Right cardiac atrium (tissue), 5 donors: ENCODE data around the gene IKBKE. TPM values are rescaled to one million over a fixed set of nuclear protein-coding genes. Genes with fewer than 3 reads are reported as not detected.

Experiments used
- ATAC-seq, 2 donors: fragments of 200-7000 bp; cut with Tn5 transposase; one replicate each; pipeline versions ENCODE4 v1.8.0 to v1.9.1; 2020; ENCODE audit warnings: moderate library complexity in 2 of 2, mild to moderate bottlenecking in 1 of 2
- DNase-seq, 3 donors: peaks; one replicate each; pipeline ENCODE4 v3.0.0-alpha.2; 2020
- H3K27ac ChIP-seq: one replicate; pipeline ENCODE4 v1.5.1; 2013; ENCODE audit warnings: mild to moderate bottlenecking, low read length, control low read depth, moderate library complexity
- H3K27me3 ChIP-seq: one replicate; pipeline ENCODE4 v1.6.1; 2013; ENCODE audit not compliant: control insufficient read depth, insufficient read depth
- H3K4me1 ChIP-seq: one replicate; pipeline ENCODE4 v1.6.1; 2013; ENCODE audit warnings: low read length; ENCODE audit not compliant: control insufficient read depth, insufficient read depth
- H3K4me3 ChIP-seq: one replicate; pipeline ENCODE4 v1.5.1; 2013; ENCODE audit warnings: low read length, control low read depth
- H3K9me3 ChIP-seq: one replicate; pipeline ENCODE4 v1.6.1; 2013; ENCODE audit warnings: low read length; ENCODE audit not compliant: control insufficient read depth
- WGBS: extraction: QIAGEN DNeasy Blood & Tissue Kit; methylation state at CpG from one replicate; pipeline ENCODE4 v1.1.7; 2013; 5-methylcytosine and 5-hydroxymethylcytosine counted together
- intact Hi-C, 4 donors: fragments of 100-400 bp; cut with DNase I; formaldehyde crosslinking; loops; one replicate each; pipeline versions ENCODE4 v1.11.0 to v1.14.0; 2022 to 2023
- polyA plus RNA-seq: library from polyadenylated mRNA; stranded (reverse); fragments of 200-250 nt; gene quantifications from one replicate; pipeline ENCODE4 v1.2.3, GENCODE V29; 2013
- total RNA-seq, 4 donors: library from RNA; stranded (reverse); fragmentation: NEBNext Ultra II Directional; extraction: Animal tissue kit (Norgen Biotek cat#: 25700); gene quantifications; one replicate each; pipeline ENCODE4 v1.2.1, GENCODE V29; 2021
- donor health status: healthy with polysubstance abuse.
- donor health status: DM: no; HTN: yes; CAD: no.
- donor health status: DM: no; HTN: no; CAD: no.
- donor health status: DM: no; HTN: yes; CAD: no; lungs with severe emphysema.
- donor health status: DM: yes; HTN: yes; CAD: no.

The IKBKE gene
- total and polyA plus RNA-seq, 5 donors, result 0.54 to 2.0 (median 1.4) TPM

DNA sequence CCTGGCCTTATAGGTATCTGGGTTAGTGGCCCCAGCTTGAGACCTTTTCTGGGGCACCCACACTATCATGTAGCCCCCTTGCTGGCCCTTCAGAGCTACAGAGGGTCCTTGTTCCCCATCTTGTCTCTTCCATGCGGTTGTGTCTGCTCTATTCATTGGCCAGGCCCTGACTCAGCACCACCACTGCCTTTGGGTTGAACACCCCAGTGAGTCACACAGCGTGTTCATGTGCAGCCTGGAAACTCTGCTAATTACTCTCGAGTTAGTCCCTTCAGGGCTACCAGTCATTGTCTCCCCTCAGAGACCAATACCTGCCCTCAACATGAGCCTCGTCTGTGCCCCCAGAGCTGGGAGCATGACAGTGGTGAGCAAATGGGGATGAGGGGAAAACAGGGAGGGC is 28.2 kb upstream of the IKBKE start:
- DNase-seq (no peak), ATAC-seq (no peak)
- no peaks in the 10 kb centered on the region for H3K9me3 ChIP-seq
- 93% methylated on average over 4 of the region's 4 CpGs for WGBS
- no peak overlapping the region for H3K4me3 ChIP-seq
- intact Hi-C loops, result no loop called here
- no peaks in the 10 kb centered on the region for H3K27me3 ChIP-seq
- no peak overlapping the region for H3K27ac ChIP-seq
- H3K4me1 ChIP-seq, result peaks cover 8% of the 10 kb centered on the region

DNA sequence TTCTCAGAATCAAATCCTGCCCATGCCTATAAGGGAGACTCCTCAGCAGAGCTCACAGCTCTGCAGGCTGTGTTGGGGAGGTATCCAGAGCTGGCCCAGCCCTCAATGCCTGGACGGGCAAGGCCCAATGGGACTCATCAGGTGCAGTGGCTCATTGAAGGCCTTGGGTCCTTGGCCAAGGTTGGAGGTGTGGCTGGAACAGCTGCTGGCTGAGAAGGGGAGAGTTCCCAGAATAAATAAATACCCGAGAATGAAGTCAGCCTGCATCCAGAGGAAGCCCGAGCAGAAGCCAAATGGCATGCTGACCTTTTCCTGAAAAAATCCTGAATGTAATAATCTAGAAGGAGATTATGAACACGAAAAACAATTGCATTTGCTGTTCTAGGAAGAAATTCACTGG is 25.2 kb upstream of the IKBKE start:
- peak; percentile 82 to 89 for ATAC-seq
- peak; percentile 64 to 82 (median 78) for DNase-seq
- Histone ChIP-seq H3K27ac (no peak overlapping the region), H3K9me3 (no peaks in the 10 kb centered on the region), H3K4me3 (no peak overlapping the region), H3K4me1 (peaks cover 8% of the 10 kb centered on the region), H3K27me3 (no peaks in the 10 kb centered on the region)
- intact Hi-C loops, result no loop called here
- WGBS, result 11% methylated on average over 4 of the region's 4 CpGs

DNA sequence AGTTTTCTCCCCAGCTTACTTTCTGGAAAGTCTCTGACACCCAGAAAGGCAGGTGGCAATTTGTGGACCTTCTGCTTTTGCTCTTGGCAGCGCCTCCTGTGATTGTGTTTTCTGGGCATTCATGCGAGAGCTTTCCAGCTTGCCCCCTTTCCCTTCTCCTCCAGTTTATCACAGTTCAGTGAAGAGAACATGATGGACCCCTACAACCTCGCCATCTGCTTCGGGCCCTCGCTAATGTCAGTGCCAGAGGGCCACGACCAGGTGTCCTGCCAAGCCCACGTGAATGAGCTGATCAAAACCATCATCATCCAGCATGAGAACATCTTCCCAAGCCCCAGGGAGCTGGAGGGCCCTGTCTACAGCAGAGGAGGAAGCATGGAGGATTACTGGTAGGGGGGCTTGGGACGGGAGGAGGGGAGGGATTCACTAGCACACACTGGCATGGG is 24.3 kb upstream of the IKBKE start:
- ATAC-seq (no peak), DNase-seq (no peak)
- intact Hi-C loops, result no loop called here
- Histone ChIP-seq H3K9me3 (no peaks in the 10 kb centered on the region), H3K27ac (no peak overlapping the region), H3K4me1 (peaks cover 8% of the 10 kb centered on the region), H3K27me3 (no peaks in the 10 kb centered on the region), H3K4me3 (no peak overlapping the region)
- 97% methylated on average over 8 of the region's 8 CpGs for WGBS

DNA sequence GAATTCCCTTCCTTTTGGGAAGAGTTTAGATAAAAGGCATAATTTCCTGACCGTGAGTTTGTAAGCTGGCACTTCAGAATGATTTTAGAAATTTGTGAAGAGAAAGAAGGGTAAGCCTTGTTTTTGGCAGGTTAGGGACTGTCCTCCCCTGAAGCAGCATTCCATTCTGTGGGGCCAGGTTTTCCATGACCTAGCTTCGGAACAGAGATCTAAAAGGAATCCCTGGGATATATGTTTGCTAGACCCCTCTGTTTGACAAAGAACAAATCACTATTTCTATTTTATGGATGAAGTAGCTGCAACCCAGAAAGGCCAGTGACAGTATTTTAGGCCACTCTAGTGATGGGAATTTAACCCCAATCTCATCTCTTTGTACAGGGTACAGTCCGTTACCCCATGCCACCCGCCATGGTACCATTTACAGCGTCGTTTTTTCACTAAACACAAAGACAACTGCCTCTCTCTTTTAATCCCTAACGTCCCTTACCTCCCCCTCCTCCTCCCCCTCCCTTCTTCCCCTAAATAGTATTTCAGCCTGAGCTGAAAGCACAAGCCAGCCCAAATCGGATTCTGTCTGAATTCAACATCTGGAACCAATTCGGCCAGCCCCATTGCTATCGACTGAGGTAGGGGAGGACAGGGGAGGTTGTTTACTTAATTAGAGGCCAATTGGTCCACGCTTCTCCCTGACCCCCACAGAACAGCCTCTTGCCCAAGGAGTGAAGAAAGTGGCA is 23.4 kb upstream of the IKBKE start:
- no peak for DNase-seq
- H3K27ac ChIP-seq, result no peak overlapping the region
- intact Hi-C loops, result no loop called here
- H3K9me3 ChIP-seq, result no peaks in the 10 kb centered on the region
- peaks cover 8% of the 10 kb centered on the region for H3K4me1 ChIP-seq
- no peak overlapping the region for H3K4me3 ChIP-seq
- ATAC-seq, result no peak
- 87% methylated on average over 11 of the region's 11 CpGs for WGBS
- H3K27me3 ChIP-seq, result no peaks in the 10 kb centered on the region

DNA sequence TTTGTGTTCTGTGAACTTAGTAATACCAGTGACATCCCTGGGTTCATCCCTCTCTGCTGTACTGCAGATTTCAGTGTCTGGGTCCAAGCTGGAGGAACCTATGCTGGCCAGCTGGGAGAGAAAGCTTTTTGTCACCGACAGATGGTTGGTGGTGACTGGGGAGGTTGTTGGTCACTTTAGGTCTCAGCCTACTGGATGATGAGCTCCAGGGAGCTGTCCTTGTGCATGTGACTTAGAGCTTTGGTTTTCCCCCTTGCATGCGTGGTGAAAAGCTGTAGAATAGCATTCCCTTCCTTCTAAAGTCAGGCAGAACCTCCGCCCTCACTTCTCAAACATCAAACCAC is 22.9 kb upstream of the IKBKE start:
- Histone ChIP-seq H3K4me3 (no peak overlapping the region), H3K27ac (no peak overlapping the region), H3K27me3 (no peaks in the 10 kb centered on the region), H3K9me3 (no peaks in the 10 kb centered on the region), H3K4me1 (peaks cover 8% of the 10 kb centered on the region)
- ATAC-seq, result no peak
- 91% methylated on average over 3 of the region's 3 CpGs for WGBS
- intact Hi-C loops, result no loop called here
- DNase-seq, result no peak

DNA sequence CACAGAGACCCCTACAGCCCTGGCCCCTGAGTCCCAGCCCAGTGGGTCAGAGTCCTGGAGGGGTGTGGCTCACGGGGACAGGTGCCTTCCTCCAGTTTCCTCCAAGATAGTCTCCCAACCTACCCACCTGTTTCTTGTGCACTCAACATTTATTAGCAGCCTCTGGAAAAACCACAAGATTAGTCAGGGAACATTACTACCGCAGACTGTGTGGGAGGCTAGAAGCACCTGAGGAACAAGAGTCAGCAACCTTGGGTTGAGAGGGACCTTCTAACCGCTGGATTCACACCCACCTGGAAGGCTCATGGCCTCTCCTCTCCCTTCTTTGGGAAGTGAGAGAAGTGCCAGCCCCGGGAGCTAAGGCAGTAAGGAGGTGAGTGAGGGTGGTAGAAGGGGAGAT is 22.5 kb upstream of the IKBKE start:
- Histone ChIP-seq H3K9me3 (no peaks in the 10 kb centered on the region), H3K4me3 (no peak overlapping the region), H3K27ac (no peak overlapping the region), H3K27me3 (no peaks in the 10 kb centered on the region), H3K4me1 (peaks cover 8% of the 10 kb centered on the region)
- intact Hi-C loops, result no loop called here
- ATAC-seq, result no peak
- no peak for DNase-seq
- 97% methylated on average over 4 of the region's 4 CpGs for WGBS

DNA sequence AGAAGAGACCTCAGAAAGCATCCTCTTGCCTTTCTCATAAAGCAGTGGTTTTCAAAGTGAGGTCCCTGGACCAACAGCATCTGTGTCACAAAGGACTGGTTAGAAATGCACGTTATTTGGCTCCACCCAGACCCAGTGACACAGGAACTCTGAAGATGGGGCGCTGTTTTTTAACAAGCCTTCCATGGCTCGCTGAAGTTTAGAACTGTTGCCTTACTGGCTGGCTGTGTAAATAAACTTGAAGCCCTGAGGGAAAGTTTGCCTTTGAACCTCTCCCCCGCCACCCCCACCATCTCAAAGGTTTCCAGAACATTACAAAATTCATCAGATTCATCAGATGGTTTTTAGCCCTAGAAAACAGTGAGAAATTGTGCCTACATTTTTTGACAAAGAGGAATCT is 21.8 kb upstream of the IKBKE start:
- no peak overlapping the region for H3K4me3 ChIP-seq
- intact Hi-C loops, result no loop called here
- no peaks in the 10 kb centered on the region for H3K27me3 ChIP-seq
- no peaks in the 10 kb centered on the region for H3K9me3 ChIP-seq
- H3K27ac ChIP-seq, result no peak overlapping the region
- DNase-seq (no peak), ATAC-seq (no peak)
- WGBS, result 93% methylated on average over 4 of the region's 4 CpGs
- H3K4me1 ChIP-seq, result peaks cover 8% of the 10 kb centered on the region

DNA sequence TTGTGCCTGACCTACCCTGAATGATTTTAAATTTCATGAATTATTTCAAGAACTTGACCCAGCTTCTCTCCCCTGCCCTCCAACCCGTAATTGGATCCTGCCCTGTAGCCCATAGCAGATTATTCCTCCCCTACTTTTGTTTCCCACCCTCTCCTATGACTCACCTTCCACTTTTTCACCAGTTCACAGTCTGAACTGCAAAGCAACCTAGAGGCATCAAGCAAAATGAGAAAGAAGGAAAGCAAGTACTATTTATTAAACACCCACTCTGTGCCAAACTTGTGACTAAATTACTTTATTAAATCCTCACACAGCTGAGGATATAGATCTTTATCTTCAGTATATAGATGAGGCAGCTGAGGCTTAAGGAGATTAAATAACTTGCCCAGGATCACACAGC is 20.7 kb upstream of the IKBKE start:
- intact Hi-C loops, result no loop called here
- no peak for ATAC-seq
- no peaks in the 10 kb centered on the region for H3K9me3 ChIP-seq

DNA sequence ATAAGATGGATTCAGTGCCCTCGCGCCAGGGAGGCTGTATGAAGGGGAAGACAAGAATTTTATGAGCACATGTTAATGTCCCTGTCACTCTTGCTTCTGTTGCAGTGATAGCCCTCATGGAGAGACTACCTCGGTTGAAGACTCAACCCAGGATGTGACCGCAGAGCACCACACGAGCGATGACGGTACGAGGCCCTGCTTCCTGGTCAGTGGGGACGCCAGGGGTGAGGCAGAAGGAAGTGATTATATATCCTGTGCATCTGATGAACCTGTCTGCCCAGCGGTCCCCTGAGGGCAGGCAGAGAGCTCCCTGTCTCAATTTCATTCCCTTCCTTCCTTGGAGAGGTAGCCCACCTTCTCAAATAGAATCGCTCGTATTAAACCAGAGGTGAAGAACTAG is 20.0 kb upstream of the IKBKE start:
- Histone ChIP-seq H3K4me3 (no peak overlapping the region), H3K4me1 (peaks cover 5% of the 10 kb centered on the region), H3K27me3 (no peaks in the 10 kb centered on the region), H3K27ac (no peak overlapping the region), H3K9me3 (no peaks in the 10 kb centered on the region)
- DNase-seq (no peak), ATAC-seq (no peak)
- WGBS, result 84% methylated on average over 12 of the region's 12 CpGs
- intact Hi-C loops, result no loop called here

More for the DNA sequence above, 20.7 kb upstream of the IKBKE start:
- H3K4me3 ChIP-seq, result no peak overlapping the region
- H3K27me3 ChIP-seq, result no peaks in the 10 kb centered on the region
- DNase-seq, result no peak
- H3K27ac ChIP-seq, result no peak overlapping the region
- 84% methylated on average over 1 of the region's 1 CpG for WGBS
- H3K4me1 ChIP-seq, result peaks cover 8% of the 10 kb centered on the region

DNA sequence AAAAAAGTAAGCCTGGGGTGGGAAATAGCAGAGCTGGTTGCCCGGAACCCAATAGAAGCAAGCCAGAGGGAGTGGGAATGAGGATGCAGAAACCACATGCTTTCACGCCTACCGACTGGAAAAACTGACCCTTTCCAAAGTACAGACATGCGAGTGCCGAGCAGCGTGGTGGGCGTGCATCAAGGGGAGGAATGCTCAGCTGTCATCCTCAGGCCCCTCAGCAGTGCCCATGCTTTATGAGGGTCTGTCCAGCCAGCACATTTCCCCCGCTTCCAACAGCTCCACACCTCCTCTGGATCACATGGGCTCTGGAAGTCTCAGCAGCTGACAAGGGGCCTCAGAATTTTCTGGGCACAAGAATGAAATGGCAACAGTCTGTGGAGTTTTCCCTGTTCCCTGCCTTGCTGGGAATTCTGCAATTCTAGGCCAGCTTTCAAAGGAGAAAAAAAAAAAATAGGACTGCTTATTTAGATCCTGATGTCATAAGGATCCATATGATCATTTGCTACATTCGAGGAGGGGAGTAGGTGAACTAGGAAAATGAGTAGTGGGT is 19.1 kb upstream of the IKBKE start:
- WGBS, result 89% methylated on average over 9 of the region's 9 CpGs
- no peak overlapping the region for H3K4me3 ChIP-seq
- no peaks in the 10 kb centered on the region for H3K27me3 ChIP-seq
- no peak overlapping the region for H3K27ac ChIP-seq
- peaks cover 3% of the 10 kb centered on the region for H3K4me1 ChIP-seq
- DNase-seq, result no peak
- no peaks in the 10 kb centered on the region for H3K9me3 ChIP-seq
- intact Hi-C loops, result no loop called here
- no peak for ATAC-seq

DNA sequence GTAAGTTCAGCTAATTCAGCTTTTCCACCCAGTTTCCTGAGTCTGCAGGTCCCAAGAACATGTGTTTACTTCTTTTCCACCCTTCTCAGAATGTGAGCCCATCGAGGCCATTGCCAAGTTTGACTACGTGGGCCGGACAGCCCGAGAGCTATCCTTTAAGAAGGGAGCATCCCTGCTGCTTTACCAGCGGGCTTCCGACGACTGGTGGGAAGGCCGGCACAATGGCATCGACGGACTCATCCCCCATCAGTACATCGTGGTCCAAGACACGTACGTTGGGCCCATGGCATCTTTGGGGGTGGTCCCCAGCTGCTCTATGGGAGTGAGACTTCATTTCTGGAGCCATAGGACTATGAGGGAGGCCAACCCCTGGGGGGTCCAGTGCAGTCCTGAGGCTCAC is 17.2 kb upstream of the IKBKE start:
- intact Hi-C loops, result no loop called here
- WGBS, result 93% methylated on average over 13 of the region's 13 CpGs
- Histone ChIP-seq H3K27me3 (no peaks in the 10 kb centered on the region), H3K9me3 (no peaks in the 10 kb centered on the region), H3K4me1 (peaks cover 3% of the 10 kb centered on the region), H3K27ac (no peak overlapping the region), H3K4me3 (no peak overlapping the region)
- DNase-seq (no peak), ATAC-seq (no peak)

DNA sequence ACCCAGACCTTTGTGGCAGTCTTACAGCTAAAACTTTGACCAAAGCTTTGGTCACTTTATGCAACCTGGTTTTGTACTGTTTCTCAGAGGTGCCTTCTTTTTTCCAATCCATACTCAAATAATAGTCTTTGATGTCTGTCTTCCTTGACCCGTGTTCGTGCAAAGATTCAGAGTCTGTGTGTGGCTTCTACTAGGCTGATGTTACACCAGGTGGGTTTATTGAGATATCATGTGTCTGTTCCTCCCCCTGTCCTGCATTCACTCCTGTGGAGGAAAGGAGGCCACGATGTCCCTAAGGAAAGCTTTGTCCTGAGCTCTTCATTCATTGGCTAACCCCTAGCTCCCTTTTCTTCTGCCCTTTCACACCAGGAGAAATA is 15.0 kb upstream of the IKBKE start:
- intact Hi-C loops, result no loop called here
- Histone ChIP-seq H3K4me1 (peaks cover 3% of the 10 kb centered on the region), H3K4me3 (no peak overlapping the region), H3K27me3 (no peaks in the 10 kb centered on the region), H3K27ac (no peak overlapping the region), H3K9me3 (no peaks in the 10 kb centered on the region)
- DNase-seq (no peak), ATAC-seq (no peak)
- 75% methylated on average over 3 of the region's 3 CpGs for WGBS
